ENCODE data around the gene FHOD1. TPM values are rescaled to one million over a fixed set of nuclear protein-coding genes. Genes with fewer than 3 reads are reported as not detected.

Gene FHOD1
- total RNA-seq, 4 donors from 2014 or later, result 9.7 to 15.5 (median 12.9) TPM

GRCh38 chr16:67255553-67256221 is 8.4 kb upstream of the FHOD1 start:
- Histone ChIP-seq H3K9me3 (no peaks in the 10 kb centered on the region), H3K4me1 (no peaks in the 10 kb centered on the region), H3K4me3 (no peak overlapping the region), H3K27ac (no peak overlapping the region), H3K36me3 (no peaks in the 10 kb centered on the region), H3K27me3 (peaks cover 42% of the 10 kb centered on the region)
- ATAC-seq, result no peak
- 85 to 100% methylated on average over 1 to 6 of the region's 17 CpGs for WGBS, 2 donors (ENCODE audit: low coverage in 1 of 2)
- TF ChIP-seq POLR2AphosphoS5 (IDR thresholded peaks at IDR 0.05), result no peak
- no peak for TF ChIP-seq EP300 (IDR thresholded peaks at IDR 0.05)
- no peak for TF ChIP-seq CTCF (IDR thresholded peaks at IDR 0.05)
- no peak for TF ChIP-seq POLR2A (IDR thresholded peaks at IDR 0.05)

- no peaks in the 10 kb centered on the region for H3K9me3 ChIP-seq
- no peak overlapping the region for H3K27ac ChIP-seq
- 60% methylated on average over 1 of the region's 18 CpGs; no CpG with 5 or more reads in 1 of the 2 donors for WGBS, 2 donors (ENCODE audit: low coverage in 1 of 2)
- peaks cover 49% of the 10 kb centered on the region for H3K27me3 ChIP-seq
- H3K4me3 ChIP-seq, result no peak overlapping the region
- no peaks in the 10 kb centered on the region for H3K4me1 ChIP-seq
- no peaks in the 10 kb centered on the region for H3K36me3 ChIP-seq
- no peak for TF ChIP-seq POLR2A (IDR thresholded peaks at IDR 0.05)
- ATAC-seq, result no peak
Observed at GRCh38 chr16:67254801-67255552, 7.7 kb upstream of the FHOD1 start.

GRCh38 chr16:67252609-67253497 is 5.6 kb upstream of the FHOD1 start:
- Histone ChIP-seq H3K27ac (no peak overlapping the region), H3K36me3 (no peaks in the 10 kb centered on the region), H3K4me3 (no peak overlapping the region), H3K4me1 (peaks cover 0 to 17% (median 13%) of the 10 kb centered on the region in 3 donors), H3K27me3 (peaks cover 69% of the 10 kb centered on the region), H3K9me3 (no peaks in the 10 kb centered on the region)
- WGBS, 2 donors (ENCODE audit: low coverage in 1 of 2), result 100% methylated on average over 1 of the region's 4 CpGs; no CpG with 5 or more reads in 1 of the 2 donors
- no peak for TF ChIP-seq POLR2A (IDR thresholded peaks at IDR 0.05)
- no peak for TF ChIP-seq EP300 (IDR thresholded peaks at IDR 0.05)
- no peak for TF ChIP-seq POLR2AphosphoS5 (IDR thresholded peaks at IDR 0.05)
- no peak for TF ChIP-seq CTCF (IDR thresholded peaks at IDR 0.05)
- no peak for ATAC-seq

GRCh38 chr16:67250045-67250327 is 2.7 kb upstream of the FHOD1 start:
- TF ChIP-seq CTCF (IDR thresholded peaks at IDR 0.05), result no peak
- no peak for TF ChIP-seq POLR2AphosphoS5 (IDR thresholded peaks at IDR 0.05)
- no peak for TF ChIP-seq POLR2A (IDR thresholded peaks at IDR 0.05)
- TF ChIP-seq EP300 (IDR thresholded peaks at IDR 0.05), result no peak
- H3K27me3 ChIP-seq, result peaks cover 56% of the 10 kb centered on the region

More at GRCh38 chr16:67250045-67250327, 2.7 kb upstream of the FHOD1 start:
- Histone ChIP-seq H3K9me3 (no peaks in the 10 kb centered on the region), H3K4me3 (no peak overlapping the region), H3K27ac (no peak overlapping the region), H3K4me1 (peaks cover 0 to 43% (median 25%) of the 10 kb centered on the region in 3 donors), H3K36me3 (no peaks in the 10 kb centered on the region)
- WGBS, 2 donors (ENCODE audit: low coverage in 1 of 2), result 42% methylated on average over 4 of the region's 4 CpGs; no CpG with 5 or more reads in 1 of the 2 donors
- no peak for ATAC-seq

Measured in gastroesophageal sphincter (tissue), 4 donors.